SU-DHL-6 (cell line): Measurements from ENCODE around the gene ACACB.
A peak's percentile ranks its signal among the peaks of the same experiment; 100 is the strongest.

Experiments
- EZH2phosphoT487 ChIP-seq: fragments of 200-600 bp; sonication (generic), shearing (Covaris generic); conservative IDR thresholded peaks from 2 replicates; pipeline ENCODE4 v1.6.1; 2018; ENCODE audit warnings: mild to moderate bottlenecking, antibody characterized with exemption, low read length, moderate library complexity, mixed read lengths
- TF ChIP-seq, protein P1 (sequence below): fragments of 200-600 bp; sonication (generic); IDR thresholded peaks from one replicate; pipeline ENCODE4 v1.5.1; 2017; ENCODE audit warnings: antibody characterized with exemption, mild to moderate bottlenecking, low read length, moderate library complexity; ENCODE audit not compliant: insufficient read depth, poor library complexity, severe bottlenecking

DNA sequence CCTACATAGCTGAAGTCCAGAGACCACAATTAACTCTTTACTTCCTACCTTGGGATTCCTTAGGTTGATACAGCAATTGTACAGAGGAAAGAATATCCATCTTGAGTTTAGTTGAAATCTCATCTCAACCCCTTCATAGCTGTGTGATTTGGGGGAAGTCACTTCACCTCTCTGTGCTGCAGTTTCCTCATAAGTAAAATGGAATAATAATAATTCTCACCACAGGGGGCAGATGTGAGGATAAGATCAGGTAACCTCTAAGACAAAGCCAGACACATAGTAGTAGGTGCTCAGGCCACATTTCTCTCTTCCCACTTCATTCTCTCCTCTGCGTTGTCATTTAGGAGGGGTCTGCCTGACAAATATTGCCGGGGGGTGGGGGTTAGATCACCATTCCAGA is 186.0 kb downstream of the ACACB start:
- TF ChIP-seq, protein P1, sequence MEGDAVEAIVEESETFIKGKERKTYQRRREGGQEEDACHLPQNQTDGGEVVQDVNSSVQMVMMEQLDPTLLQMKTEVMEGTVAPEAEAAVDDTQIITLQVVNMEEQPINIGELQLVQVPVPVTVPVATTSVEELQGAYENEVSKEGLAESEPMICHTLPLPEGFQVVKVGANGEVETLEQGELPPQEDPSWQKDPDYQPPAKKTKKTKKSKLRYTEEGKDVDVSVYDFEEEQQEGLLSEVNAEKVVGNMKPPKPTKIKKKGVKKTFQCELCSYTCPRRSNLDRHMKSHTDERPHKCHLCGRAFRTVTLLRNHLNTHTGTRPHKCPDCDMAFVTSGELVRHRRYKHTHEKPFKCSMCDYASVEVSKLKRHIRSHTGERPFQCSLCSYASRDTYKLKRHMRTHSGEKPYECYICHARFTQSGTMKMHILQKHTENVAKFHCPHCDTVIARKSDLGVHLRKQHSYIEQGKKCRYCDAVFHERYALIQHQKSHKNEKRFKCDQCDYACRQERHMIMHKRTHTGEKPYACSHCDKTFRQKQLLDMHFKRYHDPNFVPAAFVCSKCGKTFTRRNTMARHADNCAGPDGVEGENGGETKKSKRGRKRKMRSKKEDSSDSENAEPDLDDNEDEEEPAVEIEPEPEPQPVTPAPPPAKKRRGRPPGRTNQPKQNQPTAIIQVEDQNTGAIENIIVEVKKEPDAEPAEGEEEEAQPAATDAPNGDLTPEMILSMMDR = peak; percentile 32
- no peak for TF ChIP-seq EZH2phosphoT487
